Stimulated activated CD8-positive, alpha-beta memory T cell treated with anti-CD3 and anti-CD28 coated beads, Interleukin-2, amount 100 ng/mL, for 1 hour (primary cell): Measurements from ENCODE around the gene SLC37A1.

Source experiments
- DNase-seq, 2 donors: peaks; one replicate each; pipeline ENCODE4 v3.0.0-alpha.2; 2020; ENCODE audit warnings: low read depth in 2 of 2

Gene SLC37A1

GRCh38 chr21:42505090-42505726, 8.4 kb upstream of the SLC37A1 start:
- DNase-seq: no peak

GRCh38 chr21:42507418-42507817, 6.2 kb upstream of the SLC37A1 start:
- DNase-seq: no peak

DNA sequence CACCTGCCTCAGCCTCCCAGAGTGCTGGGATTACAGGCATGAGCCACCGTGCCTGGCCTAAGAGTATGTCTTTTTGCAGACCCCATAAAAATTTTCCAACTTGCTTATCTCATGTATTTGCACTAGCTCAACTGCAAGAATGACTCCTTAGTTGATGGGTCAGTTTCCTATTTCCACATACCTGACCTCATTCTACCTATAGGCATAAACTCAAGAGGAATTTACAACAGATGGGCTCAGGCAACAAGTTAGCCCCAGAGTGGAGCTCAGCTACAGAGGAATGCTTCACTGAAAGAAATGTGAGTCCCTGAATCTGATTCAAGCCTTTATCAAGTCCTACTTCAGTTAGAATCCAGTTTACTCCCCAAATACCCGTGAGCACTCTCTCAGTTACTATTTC, 5.3 kb upstream of the SLC37A1 start:
- no peak for DNase-seq

- no peak for DNase-seq
Measured at GRCh38 chr21:42509244-42509643, 4.4 kb upstream of the SLC37A1 start.

- no peak for DNase-seq
Measured at GRCh38 chr21:42512346-42513034, 1.2 kb upstream of the SLC37A1 start.

DNA sequence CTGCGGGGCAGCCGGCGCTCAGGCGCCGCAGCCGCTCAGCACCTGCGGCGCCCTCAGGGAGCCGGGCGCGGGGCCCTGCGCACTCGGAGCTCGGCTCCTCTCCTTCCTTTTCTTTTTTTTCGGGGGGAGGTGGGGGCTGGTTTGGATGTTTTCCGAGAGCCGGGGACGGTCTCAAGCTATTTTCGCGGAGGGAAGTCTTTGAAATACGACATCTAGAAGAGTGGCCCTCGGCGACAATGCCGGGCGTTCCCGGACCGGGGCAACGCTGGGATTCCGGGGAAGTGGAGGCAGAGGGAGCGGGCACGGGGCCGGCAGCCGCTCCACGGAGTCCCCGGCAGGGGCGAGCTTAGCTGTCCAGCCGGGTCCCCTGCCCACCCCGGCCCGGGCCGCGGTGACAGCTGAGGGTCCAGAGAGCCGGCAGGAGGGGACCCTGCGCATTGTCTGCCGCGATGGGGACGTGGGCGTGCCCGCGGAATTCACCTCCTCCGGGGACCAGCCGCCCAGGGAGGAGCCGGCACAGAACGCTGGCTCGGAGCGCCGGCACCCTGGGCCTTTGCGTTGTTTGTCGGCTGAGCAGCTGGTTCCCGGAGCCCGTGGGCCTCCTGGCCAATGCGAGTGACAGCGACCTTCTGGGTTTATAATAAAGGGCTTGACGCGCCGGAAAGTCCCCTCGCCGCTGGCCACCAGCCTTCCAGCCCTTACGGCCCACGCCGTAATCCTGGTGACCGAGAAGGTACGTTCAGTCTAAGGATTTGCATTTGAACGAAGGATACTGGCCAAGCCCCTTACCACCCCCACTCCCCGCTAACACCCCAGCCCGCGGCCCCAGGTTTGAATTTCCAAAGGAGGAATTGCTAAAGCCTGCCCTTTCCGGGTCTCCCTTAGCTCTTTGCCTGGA, 582 bp downstream of the SLC37A1 start:
- DNase-seq: peak; percentile 33 to 43

GRCh38 chr21:42514883-42515228, 1.2 kb downstream of the SLC37A1 start:
- no peak for DNase-seq

DNA sequence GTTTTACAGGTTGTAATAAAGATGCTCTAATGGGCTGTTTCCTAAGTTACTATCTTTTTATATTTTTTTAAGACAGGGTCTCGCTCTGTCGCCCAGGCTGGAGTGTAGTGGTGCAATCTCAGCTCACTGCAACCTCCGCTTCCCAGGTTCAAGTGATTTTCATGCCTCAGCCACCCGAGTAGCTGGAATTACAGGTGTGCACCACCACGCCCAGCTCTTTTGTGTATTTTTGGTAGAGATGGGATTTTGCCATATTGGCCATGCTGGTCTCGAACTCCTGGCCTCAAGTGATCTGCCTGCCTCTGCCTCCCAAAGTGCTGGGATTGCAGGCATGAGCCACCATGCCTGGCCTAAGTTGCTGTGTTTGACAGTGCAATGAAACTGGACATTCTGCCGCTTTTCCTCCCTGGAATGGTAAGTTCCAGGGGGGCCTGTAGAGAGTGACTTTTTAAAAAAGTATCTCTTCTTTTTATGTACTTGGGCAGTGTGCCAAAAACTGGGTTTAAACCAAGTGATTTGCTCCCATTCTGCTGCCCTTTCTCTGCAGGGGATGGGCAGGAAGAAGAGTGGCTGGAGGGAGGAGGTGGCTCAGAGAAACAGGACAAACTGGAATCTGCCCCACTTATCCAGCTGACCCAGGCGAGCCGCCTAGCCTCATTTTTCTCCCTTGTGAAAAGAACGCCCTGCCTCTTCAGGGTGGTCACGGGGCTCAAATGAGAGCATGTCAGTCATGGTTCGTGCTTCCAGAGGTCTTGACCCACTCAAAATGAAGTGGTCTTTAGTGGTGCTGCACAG, 2.3 kb downstream of the SLC37A1 start:
- no peak for DNase-seq

- no peak for DNase-seq
Measured at GRCh38 chr21:42518215-42518614, 4.6 kb downstream of the SLC37A1 start.

GRCh38 chr21:42518626-42519025, 5.0 kb downstream of the SLC37A1 start:
- DNase-seq: no peak

- no peak for DNase-seq
Measured at GRCh38 chr21:42520628-42521253, 7.1 kb downstream of the SLC37A1 start.

- DNase-seq: no peak
Measured at GRCh38 chr21:42521384-42521783, 7.7 kb downstream of the SLC37A1 start.

DNA sequence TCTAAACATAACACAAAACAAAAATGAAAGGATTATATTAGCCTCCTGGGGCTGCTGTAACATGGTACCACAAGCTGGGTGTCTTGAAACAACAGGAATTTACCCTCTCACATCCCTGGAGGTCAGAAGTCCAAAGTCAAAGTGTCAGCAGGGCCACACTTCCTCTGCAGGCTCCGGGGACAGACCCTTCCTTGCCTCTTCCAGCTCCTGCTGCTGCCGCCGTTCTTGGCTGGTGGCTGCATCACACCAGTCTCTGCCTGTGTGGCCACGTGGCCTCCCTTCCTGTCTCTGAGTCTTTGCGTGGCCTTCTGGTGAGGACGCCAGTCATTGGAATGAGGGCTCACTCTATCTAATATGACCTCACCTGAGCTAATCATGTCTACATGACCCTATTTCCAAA, 8.2 kb downstream of the SLC37A1 start:
- DNase-seq: no peak

DNA sequence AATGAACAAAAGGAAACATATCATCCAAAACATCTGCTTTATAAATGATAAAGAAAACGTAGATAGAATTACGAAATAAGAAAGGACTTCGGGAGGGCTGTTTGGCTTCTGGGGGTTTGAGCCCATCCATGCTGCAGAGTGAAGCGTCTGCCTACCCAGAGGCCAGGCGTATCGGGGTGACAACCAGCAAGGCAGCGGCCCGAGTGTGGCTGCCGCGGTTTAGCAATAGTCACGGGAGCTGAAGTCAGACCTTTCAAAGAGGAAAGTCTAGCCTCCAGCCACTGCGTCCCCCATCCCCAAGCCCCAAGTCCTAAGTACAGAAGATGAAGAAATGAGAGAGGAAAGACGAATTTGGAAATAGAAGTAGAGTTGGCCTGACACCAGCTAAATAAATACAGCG, 8.6 kb downstream of the SLC37A1 start:
- DNase-seq: no peak

- DNase-seq: no peak
Measured at GRCh38 chr21:42522771-42523170, 9.1 kb downstream of the SLC37A1 start.

GRCh38 chr21:42523211-42523610, 9.6 kb downstream of the SLC37A1 start:
- no peak for DNase-seq

- DNase-seq: no peak
Measured at GRCh38 chr21:42523941-42524340, 10.3 kb downstream of the SLC37A1 start.

DNA sequence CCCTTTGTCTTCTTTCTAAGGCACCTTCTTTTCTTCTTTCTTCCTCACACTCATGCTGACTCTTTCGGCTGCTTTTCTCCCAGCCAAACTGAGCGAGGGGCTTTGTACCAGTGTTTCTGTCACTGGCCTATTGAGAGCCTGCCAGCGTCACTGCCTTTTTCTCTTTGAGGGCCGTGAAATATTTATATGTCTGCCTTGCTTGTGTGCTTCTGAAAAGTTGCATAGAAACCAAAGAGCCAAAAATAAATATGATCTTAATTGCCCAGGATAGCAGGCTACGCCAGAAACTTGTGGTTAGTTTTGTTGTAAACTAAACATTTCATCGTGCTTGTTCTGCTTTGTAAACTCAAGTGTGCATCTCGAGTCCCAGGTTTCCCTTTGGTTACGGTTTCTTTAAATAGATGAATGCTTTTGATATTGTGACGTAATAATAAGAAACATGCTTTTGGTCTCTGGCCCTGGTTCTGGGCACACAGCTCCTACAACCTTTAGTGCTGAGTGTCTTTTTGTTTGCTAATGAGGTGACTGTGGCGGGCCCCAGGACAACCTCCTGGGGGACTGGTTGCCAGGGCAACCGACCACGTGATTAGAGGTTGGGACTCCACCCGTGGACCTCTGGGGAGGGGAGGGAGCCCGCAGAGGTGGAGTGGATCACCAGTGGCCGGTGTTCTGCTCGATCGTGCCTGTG, 10.8 kb downstream of the SLC37A1 start:
- peak; percentile 27 to 31 for DNase-seq

- DNase-seq: no peak
Measured at GRCh38 chr21:42525029-42525581, 11.5 kb downstream of the SLC37A1 start.

DNA sequence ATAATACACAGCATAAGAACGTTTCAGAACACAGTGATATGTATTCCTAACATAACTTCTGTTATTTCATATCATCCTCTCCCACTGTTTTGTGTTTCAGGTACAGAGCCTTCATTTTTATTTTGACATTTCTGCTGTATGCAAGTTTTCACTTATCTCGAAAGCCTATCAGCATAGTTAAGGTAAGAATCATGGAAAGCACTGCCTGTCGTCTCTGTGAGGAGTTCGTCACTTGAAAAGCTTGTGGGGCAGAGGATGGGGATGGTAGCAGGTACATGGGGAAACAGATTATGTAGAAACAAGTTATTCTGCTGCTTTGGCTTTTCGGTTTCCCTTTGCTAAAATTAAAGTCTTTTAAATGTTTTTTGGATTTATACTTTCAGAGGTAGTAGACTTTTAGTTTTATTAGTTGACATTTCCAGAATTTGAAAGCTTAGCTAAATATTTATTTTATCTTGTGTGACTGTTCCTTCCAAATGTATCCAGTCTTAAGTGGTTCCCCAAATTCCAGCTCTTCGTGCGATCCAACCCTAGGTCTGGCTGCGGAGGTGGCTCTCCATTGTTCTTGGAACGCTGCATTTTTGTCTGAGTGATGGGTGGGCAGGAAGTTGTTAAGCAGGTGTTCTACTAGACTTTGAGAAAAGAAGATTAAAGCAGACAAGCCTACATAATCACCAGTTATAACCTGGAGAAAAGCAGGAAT, 12.2 kb downstream of the SLC37A1 start:
- DNase-seq: no peak
